Measurements from ENCODE around the gene ACTN2.
A peak's percentile ranks its signal among the peaks of the same experiment; 100 is the strongest.

ACTN2 gene

DNA sequence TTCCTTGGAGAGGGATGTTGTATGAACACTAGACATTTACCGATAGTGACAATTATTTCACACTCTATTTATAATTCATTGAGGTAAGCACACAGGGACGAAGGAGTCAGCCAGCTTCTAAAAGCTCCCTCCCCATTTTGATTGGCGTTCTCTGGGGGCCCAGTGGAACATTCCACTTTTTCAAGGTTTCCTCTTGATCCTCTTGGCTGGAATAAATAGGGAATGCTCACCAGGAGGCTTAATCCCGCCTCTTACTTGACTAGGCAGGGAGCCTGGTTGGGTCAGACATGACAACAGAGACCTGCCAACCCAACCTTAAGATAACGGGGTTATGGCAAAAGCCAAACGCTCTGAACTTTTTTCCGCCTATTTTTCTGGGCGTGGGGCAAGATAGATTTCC lies 974 bp downstream of the ACTN2 start (continued):
- TF ChIP-seq, protein P1, sequence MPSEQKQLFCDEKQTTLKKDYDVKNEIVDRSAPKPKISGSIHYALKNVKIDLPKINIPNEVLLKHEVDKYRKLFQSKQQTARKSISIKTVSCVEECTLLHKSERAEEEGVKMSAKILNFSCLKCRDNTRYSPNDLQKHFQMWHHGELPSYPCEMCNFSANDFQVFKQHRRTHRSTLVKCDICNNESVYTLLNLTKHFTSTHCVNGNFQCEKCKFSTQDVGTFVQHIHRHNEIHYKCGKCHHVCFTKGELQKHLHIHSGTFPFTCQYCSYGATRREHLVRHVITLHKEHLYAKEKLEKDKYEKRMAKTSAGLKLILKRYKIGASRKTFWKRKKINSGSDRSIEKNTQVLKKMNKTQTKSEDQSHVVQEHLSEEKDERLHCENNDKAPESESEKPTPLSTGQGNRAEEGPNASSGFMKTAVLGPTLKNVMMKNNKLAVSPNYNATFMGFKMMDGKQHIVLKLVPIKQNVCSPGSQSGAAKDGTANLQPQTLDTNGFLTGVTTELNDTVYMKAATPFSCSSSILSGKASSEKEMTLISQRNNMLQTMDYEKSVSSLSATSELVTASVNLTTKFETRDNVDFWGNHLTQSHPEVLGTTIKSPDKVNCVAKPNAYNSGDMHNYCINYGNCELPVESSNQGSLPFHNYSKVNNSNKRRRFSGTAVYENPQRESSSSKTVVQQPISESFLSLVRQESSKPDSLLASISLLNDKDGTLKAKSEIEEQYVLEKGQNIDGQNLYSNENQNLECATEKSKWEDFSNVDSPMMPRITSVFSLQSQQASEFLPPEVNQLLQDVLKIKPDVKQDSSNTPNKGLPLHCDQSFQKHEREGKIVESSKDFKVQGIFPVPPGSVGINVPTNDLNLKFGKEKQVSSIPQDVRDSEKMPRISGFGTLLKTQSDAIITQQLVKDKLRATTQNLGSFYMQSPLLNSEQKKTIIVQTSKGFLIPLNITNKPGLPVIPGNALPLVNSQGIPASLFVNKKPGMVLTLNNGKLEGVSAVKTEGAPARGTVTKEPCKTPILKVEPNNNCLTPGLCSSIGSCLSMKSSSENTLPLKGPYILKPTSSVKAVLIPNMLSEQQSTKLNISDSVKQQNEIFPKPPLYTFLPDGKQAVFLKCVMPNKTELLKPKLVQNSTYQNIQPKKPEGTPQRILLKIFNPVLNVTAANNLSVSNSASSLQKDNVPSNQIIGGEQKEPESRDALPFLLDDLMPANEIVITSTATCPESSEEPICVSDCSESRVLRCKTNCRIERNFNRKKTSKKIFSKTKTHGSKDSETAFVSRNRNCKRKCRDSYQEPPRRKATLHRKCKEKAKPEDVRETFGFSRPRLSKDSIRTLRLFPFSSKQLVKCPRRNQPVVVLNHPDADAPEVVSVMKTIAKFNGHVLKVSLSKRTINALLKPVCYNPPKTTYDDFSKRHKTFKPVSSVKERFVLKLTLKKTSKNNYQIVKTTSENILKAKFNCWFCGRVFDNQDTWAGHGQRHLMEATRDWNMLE (tag by site-specific recombination; conservative IDR thresholded peaks at IDR 0.05; ENCODE audit: low read depth), result no peak
- TF ChIP-seq ZNF600 (tag by site-specific recombination; IDR thresholded peaks at IDR 0.05), result peak; percentile 55
- no peak for TF ChIP-seq ZNF560 (tag by site-specific recombination; IDR thresholded peaks at IDR 0.05; ENCODE audit: borderline replicate concordance)
- no peak for TF ChIP-seq ZNF623 (tag by site-specific recombination; IDR thresholded peaks at IDR 0.05)
- TF ChIP-seq ZNF221 (tag by site-specific recombination; IDR thresholded peaks at IDR 0.05; ENCODE audit: borderline replicate concordance), result no peak
- no peak for TF ChIP-seq RBAK (tag by site-specific recombination; IDR thresholded peaks at IDR 0.05)
- TF ChIP-seq, protein P2, sequence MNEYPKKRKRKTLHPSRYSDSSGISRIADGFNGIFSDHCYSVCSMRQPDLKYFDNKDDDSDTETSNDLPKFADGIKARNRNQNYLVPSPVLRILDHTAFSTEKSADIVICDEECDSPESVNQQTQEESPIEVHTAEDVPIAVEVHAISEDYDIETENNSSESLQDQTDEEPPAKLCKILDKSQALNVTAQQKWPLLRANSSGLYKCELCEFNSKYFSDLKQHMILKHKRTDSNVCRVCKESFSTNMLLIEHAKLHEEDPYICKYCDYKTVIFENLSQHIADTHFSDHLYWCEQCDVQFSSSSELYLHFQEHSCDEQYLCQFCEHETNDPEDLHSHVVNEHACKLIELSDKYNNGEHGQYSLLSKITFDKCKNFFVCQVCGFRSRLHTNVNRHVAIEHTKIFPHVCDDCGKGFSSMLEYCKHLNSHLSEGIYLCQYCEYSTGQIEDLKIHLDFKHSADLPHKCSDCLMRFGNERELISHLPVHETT (tag by site-specific recombination; IDR thresholded peaks at IDR 0.05), result no peak
- TF ChIP-seq ZNF776 (tag by site-specific recombination; IDR thresholded peaks at IDR 0.05; ENCODE audit: borderline replicate concordance), result no peak
- TF ChIP-seq ZNF544 (tag by site-specific recombination; IDR thresholded peaks at IDR 0.05), result no peak
- no peak for TF ChIP-seq ZNF837 (tag by site-specific recombination; IDR thresholded peaks at IDR 0.05)
- no peak for TF ChIP-seq ZEB2 (tag by site-specific recombination; IDR thresholded peaks at IDR 0.05)
- TF ChIP-seq ZNF658 (tag by site-specific recombination; IDR thresholded peaks at IDR 0.05), result no peak
- TF ChIP-seq ZBTB1 (tag by site-specific recombination; IDR thresholded peaks at IDR 0.05), result no peak
- TF ChIP-seq ZNF354C (tag by site-specific recombination; IDR thresholded peaks at IDR 0.05; ENCODE audit: borderline replicate concordance, low read depth), result no peak
- TF ChIP-seq, protein P3, sequence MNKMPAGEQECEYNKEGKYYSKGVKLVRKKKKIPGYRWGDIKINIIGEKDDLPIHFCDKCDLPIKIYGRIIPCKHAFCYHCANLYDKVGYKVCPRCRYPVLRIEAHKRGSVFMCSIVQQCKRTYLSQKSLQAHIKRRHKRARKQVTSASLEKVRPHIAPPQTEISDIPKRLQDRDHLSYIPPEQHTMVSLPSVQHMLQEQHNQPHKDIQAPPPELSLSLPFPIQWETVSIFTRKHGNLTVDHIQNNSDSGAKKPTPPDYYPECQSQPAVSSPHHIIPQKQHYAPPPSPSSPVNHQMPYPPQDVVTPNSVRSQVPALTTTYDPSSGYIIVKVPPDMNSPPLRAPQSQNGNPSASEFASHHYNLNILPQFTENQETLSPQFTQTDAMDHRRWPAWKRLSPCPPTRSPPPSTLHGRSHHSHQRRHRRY (tag by site-specific recombination; IDR thresholded peaks at IDR 0.05), result no peak
- 0 out of 2 replicates have a peak, but pooled peaks have one; percentile 27 for TF ChIP-seq IKZF3 (tag by site-specific recombination; IDR thresholded peaks at IDR 0.05)
- TF ChIP-seq ZNF571 (tag by site-specific recombination; IDR thresholded peaks at IDR 0.05), result no peak

DNA sequence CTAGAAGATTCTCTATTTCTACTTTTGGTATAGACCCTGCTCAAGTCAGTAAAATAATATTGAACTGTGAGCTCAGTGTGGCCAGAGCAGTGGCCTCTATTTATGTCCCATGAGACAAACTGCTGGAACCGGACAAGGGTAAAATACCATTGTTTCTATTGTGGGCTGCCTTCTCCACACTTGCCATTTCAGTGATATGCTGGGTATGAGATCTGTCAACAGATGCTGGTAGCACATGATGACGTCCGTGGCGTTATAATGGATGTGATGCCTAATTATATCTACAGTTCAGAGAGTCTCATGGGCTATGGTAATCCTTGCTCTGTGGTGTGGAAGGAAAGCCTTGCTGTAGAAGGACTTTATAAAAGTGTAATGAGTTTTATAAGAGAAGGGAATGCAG lies 2.4 kb downstream of the ACTN2 start:
- H3K4me1 ChIP-seq (ENCODE audit: control insufficient read depth, insufficient read depth, low read length), result peaks cover 7% of the 10 kb centered on the region
- H3K4me3 ChIP-seq (ENCODE audit: low read depth, low read length), result no peak overlapping the region
- POLR2A ChIA-PET, result interaction anchor here (1.5 kb wide), 1 partner anchor 106 kb away, joined by 6 read pairs; the partner anchor contains the start of gene MTR
- TF ChIP-seq ZNF16 (tag by site-specific recombination; IDR thresholded peaks at IDR 0.05; ENCODE audit: low read depth) (no peak), ZNF514 (tag by site-specific recombination; IDR thresholded peaks at IDR 0.05) (no peak), ZNF621 (tag by site-specific recombination; IDR thresholded peaks at IDR 0.05) (no peak), ZNF112 (tag by site-specific recombination; IDR thresholded peaks at IDR 0.05) (no peak), ZNF707 (tag by site-specific recombination; IDR thresholded peaks at IDR 0.05) (no peak), ZNF175 (tag by site-specific recombination; IDR thresholded peaks at IDR 0.05) (no peak)
- TF ChIP-seq, protein P4, sequence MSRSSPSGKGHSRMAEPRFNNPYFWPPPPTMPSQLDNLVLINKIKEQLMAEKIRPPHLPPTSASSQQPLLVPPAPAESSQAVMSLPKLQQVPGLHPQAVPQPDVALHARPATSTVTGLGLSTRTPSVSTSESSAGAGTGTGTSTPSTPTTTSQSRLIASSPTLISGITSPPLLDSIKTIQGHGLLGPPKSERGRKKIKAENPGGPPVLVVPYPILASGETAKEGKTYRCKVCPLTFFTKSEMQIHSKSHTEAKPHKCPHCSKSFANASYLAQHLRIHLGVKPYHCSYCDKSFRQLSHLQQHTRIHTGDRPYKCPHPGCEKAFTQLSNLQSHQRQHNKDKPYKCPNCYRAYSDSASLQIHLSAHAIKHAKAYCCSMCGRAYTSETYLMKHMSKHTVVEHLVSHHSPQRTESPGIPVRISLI (tag by site-specific recombination; IDR thresholded peaks at IDR 0.05), result no peak
- TF ChIP-seq, protein P5, sequence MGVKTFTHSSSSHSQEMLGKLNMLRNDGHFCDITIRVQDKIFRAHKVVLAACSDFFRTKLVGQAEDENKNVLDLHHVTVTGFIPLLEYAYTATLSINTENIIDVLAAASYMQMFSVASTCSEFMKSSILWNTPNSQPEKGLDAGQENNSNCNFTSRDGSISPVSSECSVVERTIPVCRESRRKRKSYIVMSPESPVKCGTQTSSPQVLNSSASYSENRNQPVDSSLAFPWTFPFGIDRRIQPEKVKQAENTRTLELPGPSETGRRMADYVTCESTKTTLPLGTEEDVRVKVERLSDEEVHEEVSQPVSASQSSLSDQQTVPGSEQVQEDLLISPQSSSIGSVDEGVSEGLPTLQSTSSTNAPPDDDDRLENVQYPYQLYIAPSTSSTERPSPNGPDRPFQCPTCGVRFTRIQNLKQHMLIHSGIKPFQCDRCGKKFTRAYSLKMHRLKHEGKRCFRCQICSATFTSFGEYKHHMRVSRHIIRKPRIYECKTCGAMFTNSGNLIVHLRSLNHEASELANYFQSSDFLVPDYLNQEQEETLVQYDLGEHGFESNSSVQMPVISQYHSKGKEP (tag by site-specific recombination; IDR thresholded peaks at IDR 0.05), result no peak
- CTCF ChIA-PET, result interaction anchor here (0.7 to 2.1 kb wide), 2 partner anchors 80 to 83 kb away, joined by 3 to 8 read pairs; no protein-coding TSS in a partner anchor
- no peaks in the 10 kb centered on the region for H3K36me3 ChIP-seq (ENCODE audit: control insufficient read depth in 2 of 2, insufficient read depth in 1 of 2, low read length in 2 of 2)
- H3K27ac ChIP-seq (ENCODE audit: extremely low read depth, low read depth, low read length), result no peak overlapping the region
- H3K9me3 ChIP-seq (ENCODE audit: control insufficient read depth, insufficient read depth, low read depth, low read length), result no peaks in the 10 kb centered on the region
